Peyer's patch (tissue), 4 donors: ENCODE results near the gene GDI2. TPM values are rescaled to one million over a fixed set of nuclear protein-coding genes. Genes with fewer than 3 reads are reported as not detected.

Source experiments
- DNase-seq, 3 donors: peaks; one replicate each; pipeline ENCODE4 v3.0.0-alpha.2; 2017 to 2019
- H3K27ac ChIP-seq, 4 donors: fragments of 200-600 bp; sonication (generic); one replicate each; pipeline ENCODE4 v1.5.1; 2016 to 2019
- H3K27me3 ChIP-seq, 2 donors: fragments of 200-600 bp; sonication (generic); one replicate each; pipeline ENCODE4 v1.5.1; 2019
- H3K36me3 ChIP-seq, 3 donors: fragments of 200-600 bp; sonication (generic); one replicate each; pipeline ENCODE4 v1.5.1; 2016 to 2019
- H3K4me1 ChIP-seq, 4 donors: fragments of 200-600 bp; sonication (generic); one replicate each; pipeline ENCODE4 v1.5.1; 2016 to 2019
- H3K4me3 ChIP-seq, 4 donors: fragments of 200-600 bp; sonication (generic); 1 replicate in 3 of 4; 2 replicates in 1 of 4; pipeline ENCODE4 v1.5.1; 2016 to 2019; ENCODE audit warnings: mild to moderate bottlenecking in 1 of 4
- H3K9me3 ChIP-seq, 4 donors: fragments of 200-600 bp; sonication (generic); one replicate each; pipeline ENCODE4 v1.5.1; 2016 to 2019; ENCODE audit warnings: mild to moderate bottlenecking in 1 of 4
- POLR2A ChIP-seq, 2 donors: fragments of 450-650 bp; IDR thresholded peaks; one replicate each; pipeline ENCODE4 v1.5.1; 2017; ENCODE audit warnings: antibody characterized with exemption in 2 of 2, mild to moderate bottlenecking in 2 of 2, moderate library complexity in 2 of 2
- total RNA-seq, 4 donors: library from RNA; depleted of rRNA; stranded (reverse); fragments of >200 nt; gene quantifications; one replicate each; pipeline ENCODE4 v1.1.0, GENCODE V29; 2016
- TF ChIP-seq, protein P1 (sequence below), 6 experiments: fragments of 450-650 bp in 4 of 6; fragments of 200-600 bp in 2 of 6; sonication (generic) in 1 of 6; IDR thresholded peaks; one replicate each; pipeline ENCODE4 v1.5.1; 2017 to 2019; ENCODE audit warnings: antibody characterized with exemption in 6 of 6, mild to moderate bottlenecking in 3 of 6, moderate library complexity in 1 of 6

Gene GDI2
- total RNA-seq, 4 donors from 2014 or later: 182 to 326 (median 260) TPM

DNA sequence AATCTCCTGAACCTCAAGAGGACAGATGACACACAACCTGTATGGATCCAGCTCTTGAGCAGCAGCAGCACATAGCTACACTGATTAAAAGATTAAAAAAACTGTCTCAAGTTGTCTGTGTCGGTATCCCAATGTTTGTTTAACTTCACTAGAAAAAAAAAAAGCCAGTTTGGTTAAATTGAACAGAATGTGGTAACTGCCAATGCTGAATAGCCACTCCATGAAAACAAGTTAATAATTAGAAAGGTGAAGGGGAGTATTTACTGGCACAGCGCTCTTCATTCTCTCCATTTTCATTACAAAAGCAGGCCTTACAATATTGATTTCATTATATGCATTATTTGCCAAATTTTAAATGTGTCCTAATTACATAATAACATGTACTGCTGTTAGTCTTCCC lies 47.6 kb downstream of the GDI2 start:
- Histone ChIP-seq H3K27me3 (no peaks in the 10 kb centered on the region), H3K27ac (no peak overlapping the region), H3K4me1 (no peaks in the 10 kb centered on the region), H3K9me3 (no peaks in the 10 kb centered on the region), H3K36me3 (peaks cover 0 to 93% (median 0%) of the 10 kb centered on the region in 3 donors), H3K4me3 (no peak overlapping the region)
- no peak for TF ChIP-seq POLR2A (IDR thresholded peaks at IDR 0.05)
- TF ChIP-seq, protein P1, sequence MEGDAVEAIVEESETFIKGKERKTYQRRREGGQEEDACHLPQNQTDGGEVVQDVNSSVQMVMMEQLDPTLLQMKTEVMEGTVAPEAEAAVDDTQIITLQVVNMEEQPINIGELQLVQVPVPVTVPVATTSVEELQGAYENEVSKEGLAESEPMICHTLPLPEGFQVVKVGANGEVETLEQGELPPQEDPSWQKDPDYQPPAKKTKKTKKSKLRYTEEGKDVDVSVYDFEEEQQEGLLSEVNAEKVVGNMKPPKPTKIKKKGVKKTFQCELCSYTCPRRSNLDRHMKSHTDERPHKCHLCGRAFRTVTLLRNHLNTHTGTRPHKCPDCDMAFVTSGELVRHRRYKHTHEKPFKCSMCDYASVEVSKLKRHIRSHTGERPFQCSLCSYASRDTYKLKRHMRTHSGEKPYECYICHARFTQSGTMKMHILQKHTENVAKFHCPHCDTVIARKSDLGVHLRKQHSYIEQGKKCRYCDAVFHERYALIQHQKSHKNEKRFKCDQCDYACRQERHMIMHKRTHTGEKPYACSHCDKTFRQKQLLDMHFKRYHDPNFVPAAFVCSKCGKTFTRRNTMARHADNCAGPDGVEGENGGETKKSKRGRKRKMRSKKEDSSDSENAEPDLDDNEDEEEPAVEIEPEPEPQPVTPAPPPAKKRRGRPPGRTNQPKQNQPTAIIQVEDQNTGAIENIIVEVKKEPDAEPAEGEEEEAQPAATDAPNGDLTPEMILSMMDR (IDR thresholded peaks at IDR 0.05): no peak
- DNase-seq: no peak

DNA sequence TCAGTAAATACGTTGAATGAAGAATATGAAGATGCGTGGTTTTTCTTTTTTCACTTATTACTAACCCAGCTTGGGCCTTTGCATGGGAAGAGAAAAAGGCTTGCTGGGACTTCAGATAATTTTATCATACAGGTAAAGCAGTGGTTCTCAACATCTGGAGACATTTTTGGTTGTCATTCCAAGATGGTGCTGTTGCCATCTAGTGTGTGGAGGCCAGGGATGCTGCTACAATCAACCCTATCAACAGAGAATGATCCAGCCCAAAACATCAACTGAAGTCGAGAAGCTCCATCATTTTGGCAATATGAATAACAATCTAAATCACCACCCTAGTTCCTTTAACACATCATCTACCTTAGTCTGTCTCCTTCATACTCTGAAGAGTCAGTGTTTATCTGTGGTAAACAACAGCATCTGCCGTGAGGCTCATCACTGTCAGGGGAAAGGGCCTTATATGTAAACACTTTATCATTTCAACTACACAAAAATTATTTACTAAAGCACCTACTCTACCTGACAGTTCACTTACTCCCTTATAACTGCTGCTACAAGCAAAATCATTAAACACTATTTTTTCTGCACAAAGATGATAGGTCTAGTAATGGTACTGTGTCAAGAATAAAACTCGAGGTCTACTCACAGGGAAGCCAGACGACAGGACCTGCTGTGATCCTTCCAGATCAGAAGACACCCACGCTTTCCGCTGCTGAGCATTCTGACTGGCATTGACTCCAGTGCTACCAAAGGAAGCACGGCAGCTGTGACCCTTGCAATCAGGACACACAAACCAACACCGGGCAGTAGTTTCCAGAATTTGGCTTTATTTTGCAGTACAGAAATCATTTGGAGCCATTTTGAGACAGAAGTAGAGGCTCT lies 48.6 kb downstream of the GDI2 start:
- H3K36me3 ChIP-seq: peaks cover 0 to 92% (median 0%) of the 10 kb centered on the region in 3 donors
- no peak overlapping the region for H3K27ac ChIP-seq

DNA sequence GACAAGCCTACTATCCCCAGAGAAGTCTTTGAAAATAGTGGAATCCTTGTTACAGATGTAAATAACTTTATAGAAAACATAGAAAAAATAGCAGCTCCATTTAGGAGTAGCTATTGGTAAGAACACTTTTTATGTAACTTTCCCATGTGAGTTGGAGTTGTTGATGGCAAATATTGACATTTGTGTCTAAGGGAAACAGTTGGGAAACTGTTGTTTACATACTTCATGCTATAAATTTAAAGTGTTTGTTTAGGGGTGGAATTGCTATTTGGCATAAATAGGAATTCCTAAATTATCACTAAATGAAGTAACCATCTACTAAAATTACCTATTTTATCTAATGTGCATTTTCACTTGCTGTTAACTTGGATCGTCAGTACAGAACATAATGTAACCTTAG lies 50.7 kb downstream of the GDI2 start:
- no peak for TF ChIP-seq POLR2A (IDR thresholded peaks at IDR 0.05)
- TF ChIP-seq, protein P1 (IDR thresholded peaks at IDR 0.05): no peak
- Histone ChIP-seq H3K27me3 (no peaks in the 10 kb centered on the region), H3K9me3 (no peaks in the 10 kb centered on the region), H3K4me1 (no peaks in the 10 kb centered on the region), H3K27ac (no peak overlapping the region), H3K36me3 (peaks cover 0 to 92% (median 0%) of the 10 kb centered on the region in 3 donors), H3K4me3 (no peak overlapping the region)
- no peak for DNase-seq

More for the DNA sequence above, 48.6 kb downstream of the GDI2 start:
- Histone ChIP-seq H3K4me1 (no peaks in the 10 kb centered on the region), H3K4me3 (no peak overlapping the region), H3K27me3 (no peaks in the 10 kb centered on the region), H3K9me3 (no peaks in the 10 kb centered on the region)
- no peak for DNase-seq
- TF ChIP-seq, protein P1 (IDR thresholded peaks at IDR 0.05): no peak
- TF ChIP-seq POLR2A (IDR thresholded peaks at IDR 0.05): no peak

DNA sequence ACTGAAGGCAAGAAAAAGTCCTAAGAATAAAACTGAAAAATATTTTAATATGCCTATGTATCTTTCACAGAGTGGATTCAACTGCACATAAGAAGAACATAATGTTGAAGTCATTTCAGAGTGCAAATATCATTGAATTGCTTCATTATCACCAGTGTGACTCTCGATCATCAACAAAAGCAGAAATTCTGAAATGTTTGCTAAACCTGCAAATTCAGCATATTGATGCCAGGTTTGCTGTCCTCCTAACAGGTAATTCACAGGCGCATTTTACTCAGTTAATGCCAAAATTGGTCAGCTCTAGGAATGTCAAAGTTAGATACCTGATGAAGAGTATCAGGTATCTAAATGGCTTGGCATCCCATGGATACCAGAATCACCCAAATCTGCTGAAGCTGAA lies 52.0 kb downstream of the GDI2 start:
- no peak for DNase-seq
- Histone ChIP-seq H3K27me3 (no peaks in the 10 kb centered on the region), H3K4me1 (no peaks in the 10 kb centered on the region), H3K36me3 (peaks cover 0 to 90% (median 0%) of the 10 kb centered on the region in 3 donors), H3K4me3 (no peak overlapping the region), H3K27ac (no peak overlapping the region), H3K9me3 (no peaks in the 10 kb centered on the region)
- no peak for TF ChIP-seq POLR2A (IDR thresholded peaks at IDR 0.05)
- TF ChIP-seq, protein P1 (IDR thresholded peaks at IDR 0.05): no peak

DNA sequence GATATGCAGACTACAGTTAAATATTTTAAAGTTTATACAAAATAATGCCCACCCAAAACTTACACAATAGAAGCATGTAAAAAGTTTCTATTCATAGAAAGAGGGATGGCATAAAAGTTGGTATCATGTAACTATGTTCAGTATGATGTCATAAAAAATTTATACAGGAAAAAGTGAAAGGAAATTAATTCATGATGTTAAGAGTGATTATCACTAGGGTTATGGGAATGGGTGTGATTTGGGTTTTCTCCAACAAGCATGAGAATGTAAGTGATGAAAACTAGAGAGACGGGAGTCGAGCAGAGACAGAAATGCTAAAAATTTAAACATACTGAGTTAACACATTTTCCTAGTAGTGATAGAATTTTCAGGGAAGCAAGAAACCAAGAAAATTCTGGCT lies 52.7 kb downstream of the GDI2 start:
- no peaks in the 10 kb centered on the region for H3K4me1 ChIP-seq
- TF ChIP-seq POLR2A (IDR thresholded peaks at IDR 0.05): no peak
- TF ChIP-seq, protein P1 (IDR thresholded peaks at IDR 0.05): no peak
- H3K27ac ChIP-seq: no peak overlapping the region
- no peaks in the 10 kb centered on the region for H3K27me3 ChIP-seq
- no peak for DNase-seq
- no peaks in the 10 kb centered on the region for H3K9me3 ChIP-seq
- H3K4me3 ChIP-seq: no peak overlapping the region
- peaks cover 0 to 84% (median 0%) of the 10 kb centered on the region in 3 donors for H3K36me3 ChIP-seq
